Astrocyte (in vitro differentiated cells and primary cell): Measurements from ENCODE around the gene CTRB1. TPM values are rescaled to one million over a fixed set of nuclear protein-coding genes. Genes with fewer than 3 reads are reported as not detected.

Experiments
- DNase-seq: peaks from one replicate; pipeline ENCODE4 v3.0.0-alpha.2; 2010; ENCODE audit warnings: low read depth
- FAIRE-seq: peaks from 2 replicates; lab custom pipeline; 2011; peaks lifted over from hg19 to GRCh38; lab: Jason Lieb, UNC
- H2AFZ ChIP-seq: 2 replicates; pipeline ENCODE4 v1.6.0; 2012; ENCODE audit warnings: low read depth, low read length, inconsistent platforms
- H3K27ac ChIP-seq: 2 replicates; pipeline ENCODE4 v1.5.1; 2011; ENCODE audit warnings: low read depth, low read length, inconsistent platforms
- H3K27me3 ChIP-seq: 2 replicates; pipeline ENCODE4 v1.6.0; 2011; ENCODE audit warnings: low read length, inconsistent platforms; ENCODE audit not compliant: insufficient read depth
- H3K36me3 ChIP-seq: 2 replicates; pipeline ENCODE4 v1.5.1; 2011; ENCODE audit warnings: low read length, inconsistent platforms; ENCODE audit not compliant: insufficient read depth
- H3K4me1 ChIP-seq: 2 replicates; pipeline ENCODE4 v1.5.1; 2011; ENCODE audit warnings: low read length, inconsistent platforms; ENCODE audit not compliant: insufficient read depth
- H3K4me2 ChIP-seq: 2 replicates; pipeline ENCODE4 v1.6.0; 2012; ENCODE audit warnings: low read length, inconsistent platforms
- H3K4me3 ChIP-seq: 2 replicates; pipeline ENCODE4 v1.5.1; 2011; ENCODE audit warnings: low read depth, mild to moderate bottlenecking, low read length, inconsistent platforms; ENCODE audit not compliant: insufficient read depth
- H3K79me2 ChIP-seq: 2 replicates; pipeline ENCODE4 v1.6.0; 2012; ENCODE audit warnings: mild to moderate bottlenecking, low read length, inconsistent platforms; ENCODE audit not compliant: insufficient read depth
- H3K9ac ChIP-seq: 2 replicates; pipeline ENCODE4 v1.6.0; 2012; ENCODE audit warnings: mild to moderate bottlenecking, low read length, inconsistent platforms
- H3K9me3 ChIP-seq: 2 replicates; pipeline ENCODE4 v1.5.1; 2012; ENCODE audit warnings: low read depth, mild to moderate bottlenecking, low read length, inconsistent platforms; ENCODE audit not compliant: insufficient read depth
- H4K20me1 ChIP-seq: 2 replicates; pipeline ENCODE4 v1.6.0; 2012; ENCODE audit warnings: low read length, inconsistent platforms; ENCODE audit not compliant: insufficient read depth
- H3K27ac Mint-ChIP-seq: one replicate; pipeline ENCODE4 v1.8.0; 2021; ENCODE audit warnings: mild to moderate bottlenecking, mixed read lengths; ENCODE audit not compliant: unreplicated experiment
- H3K27me3 Mint-ChIP-seq: one replicate; pipeline ENCODE4 v1.8.0; 2021; ENCODE audit warnings: low read depth, mixed read lengths; ENCODE audit not compliant: unreplicated experiment
- H3K36me3 Mint-ChIP-seq: one replicate; pipeline ENCODE4 v1.8.0; 2021; ENCODE audit warnings: low read depth, mixed read lengths; ENCODE audit not compliant: unreplicated experiment
- H3K4me1 Mint-ChIP-seq: one replicate; pipeline ENCODE4 v1.8.0; 2021; ENCODE audit warnings: low read depth, mixed read lengths; ENCODE audit not compliant: unreplicated experiment
- H3K4me3 Mint-ChIP-seq: one replicate; pipeline ENCODE4 v1.8.0; 2021; ENCODE audit warnings: mild to moderate bottlenecking, moderate library complexity, mixed read lengths; ENCODE audit not compliant: unreplicated experiment
- H3K9me3 Mint-ChIP-seq: one replicate; pipeline ENCODE4 v1.8.0; 2021; ENCODE audit warnings: mild to moderate bottlenecking, mixed read lengths; ENCODE audit not compliant: unreplicated experiment
- EZH2 ChIP-seq: IDR thresholded peaks from 2 replicates; pipeline ENCODE4 v1.6.1; 2012; ENCODE audit warnings: mild to moderate bottlenecking, low read length, inconsistent platforms; ENCODE audit not compliant: insufficient read depth
- total RNA-seq: library from RNA; stranded (reverse); gene quantifications from 2 replicates; pipeline ENCODE4 v1.2.1, GENCODE V29; 2021
- TF ChIP-seq, protein P1 (sequence below): IDR thresholded peaks from 2 replicates; pipeline ENCODE4 v1.5.1; 2011; ENCODE audit warnings: low read depth, mild to moderate bottlenecking, inconsistent platforms, low read length, moderate library complexity; ENCODE audit not compliant: insufficient read depth

The CTRB1 gene
- total RNA-seq, 1 donor from 2014 or later = not detected

DNA sequence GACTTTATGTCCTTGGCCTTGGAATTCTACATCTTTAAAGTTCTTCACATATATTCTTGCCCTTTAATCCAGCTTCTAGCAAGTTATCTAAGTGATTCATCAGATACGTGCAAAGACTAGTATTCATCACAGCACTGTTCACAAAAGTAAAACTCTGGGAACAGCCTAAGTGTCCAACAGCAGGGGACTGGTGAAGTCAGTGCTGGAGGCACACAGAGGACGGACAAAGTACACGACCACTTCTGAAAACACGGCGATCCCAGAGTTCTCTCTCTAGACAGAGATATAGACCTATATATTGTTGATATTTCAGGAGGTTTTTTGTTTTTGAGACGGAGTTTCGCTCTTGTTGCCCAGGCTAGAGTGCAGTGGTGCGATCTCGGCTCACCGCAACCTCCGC is 12.8 kb downstream of the CTRB1 start:
- Histone ChIP-seq H2AFZ (no peak overlapping the region), H3K79me2 (peaks cover 65% of the 10 kb centered on the region), H3K27ac (no peak overlapping the region), H4K20me1 (peaks cover 89% of the 10 kb centered on the region), H3K9ac (no peak overlapping the region), H3K4me3 (no peak overlapping the region), H3K4me1 (peaks cover 13% of the 10 kb centered on the region), H3K9me3 (no peaks in the 10 kb centered on the region), H3K4me2 (no peak overlapping the region), H3K27me3 (no peaks in the 10 kb centered on the region), H3K36me3 (peaks cover 39% of the 10 kb centered on the region)
- no peak for DNase-seq
- Mint-ChIP-seq H3K36me3 (peaks cover 6% of the 10 kb centered on the region), H3K27me3 (no peaks in the 10 kb centered on the region), H3K27ac (peak overlapping the region; percentile 50), H3K4me3 (no peak overlapping the region), H3K9me3 (no peaks in the 10 kb centered on the region), H3K4me1 (peaks cover 29% of the 10 kb centered on the region)
- TF ChIP-seq, protein P1, sequence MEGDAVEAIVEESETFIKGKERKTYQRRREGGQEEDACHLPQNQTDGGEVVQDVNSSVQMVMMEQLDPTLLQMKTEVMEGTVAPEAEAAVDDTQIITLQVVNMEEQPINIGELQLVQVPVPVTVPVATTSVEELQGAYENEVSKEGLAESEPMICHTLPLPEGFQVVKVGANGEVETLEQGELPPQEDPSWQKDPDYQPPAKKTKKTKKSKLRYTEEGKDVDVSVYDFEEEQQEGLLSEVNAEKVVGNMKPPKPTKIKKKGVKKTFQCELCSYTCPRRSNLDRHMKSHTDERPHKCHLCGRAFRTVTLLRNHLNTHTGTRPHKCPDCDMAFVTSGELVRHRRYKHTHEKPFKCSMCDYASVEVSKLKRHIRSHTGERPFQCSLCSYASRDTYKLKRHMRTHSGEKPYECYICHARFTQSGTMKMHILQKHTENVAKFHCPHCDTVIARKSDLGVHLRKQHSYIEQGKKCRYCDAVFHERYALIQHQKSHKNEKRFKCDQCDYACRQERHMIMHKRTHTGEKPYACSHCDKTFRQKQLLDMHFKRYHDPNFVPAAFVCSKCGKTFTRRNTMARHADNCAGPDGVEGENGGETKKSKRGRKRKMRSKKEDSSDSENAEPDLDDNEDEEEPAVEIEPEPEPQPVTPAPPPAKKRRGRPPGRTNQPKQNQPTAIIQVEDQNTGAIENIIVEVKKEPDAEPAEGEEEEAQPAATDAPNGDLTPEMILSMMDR = no peak
- no peak for TF ChIP-seq EZH2
- no peak for FAIRE-seq

DNA sequence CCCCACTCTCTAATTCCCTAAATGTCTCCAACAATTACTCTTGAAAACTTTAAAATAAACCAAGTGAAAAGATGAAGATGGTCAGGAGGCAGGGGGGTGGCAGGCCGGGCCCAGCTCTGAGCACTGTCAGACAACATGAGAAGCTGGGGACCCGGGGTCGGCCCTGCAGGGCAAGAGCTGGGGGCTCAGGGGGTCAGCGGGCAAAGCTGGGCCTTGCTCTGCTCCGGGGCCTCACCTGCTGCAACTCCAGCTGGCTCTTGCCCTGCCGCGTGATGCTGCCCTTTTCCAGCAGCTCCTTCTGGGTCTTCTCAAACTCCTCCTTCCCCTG is 14.8 kb downstream of the CTRB1 start:
- Mint-ChIP-seq H3K36me3 (peaks cover 5% of the 10 kb centered on the region), H3K9me3 (no peaks in the 10 kb centered on the region), H3K4me1 (peaks cover 28% of the 10 kb centered on the region), H3K27ac (peak overlapping the region; percentile 78), H3K27me3 (no peaks in the 10 kb centered on the region), H3K4me3 (no peak overlapping the region)
- Histone ChIP-seq H3K79me2 (peaks cover 85% of the 10 kb centered on the region), H3K4me2 (no peak overlapping the region), H3K4me1 (peaks cover 31% of the 10 kb centered on the region), H2AFZ (no peak overlapping the region), H3K27ac (peak overlapping the region; percentile 61), H3K4me3 (no peak overlapping the region), H3K9ac (peak overlapping the region; percentile 68), H4K20me1 (peaks cover 89% of the 10 kb centered on the region), H3K36me3 (peaks cover 36% of the 10 kb centered on the region), H3K27me3 (no peaks in the 10 kb centered on the region), H3K9me3 (no peaks in the 10 kb centered on the region)
- no peak for TF ChIP-seq EZH2
- TF ChIP-seq, protein P1 = no peak
- FAIRE-seq = no peak
- no peak for DNase-seq

DNA sequence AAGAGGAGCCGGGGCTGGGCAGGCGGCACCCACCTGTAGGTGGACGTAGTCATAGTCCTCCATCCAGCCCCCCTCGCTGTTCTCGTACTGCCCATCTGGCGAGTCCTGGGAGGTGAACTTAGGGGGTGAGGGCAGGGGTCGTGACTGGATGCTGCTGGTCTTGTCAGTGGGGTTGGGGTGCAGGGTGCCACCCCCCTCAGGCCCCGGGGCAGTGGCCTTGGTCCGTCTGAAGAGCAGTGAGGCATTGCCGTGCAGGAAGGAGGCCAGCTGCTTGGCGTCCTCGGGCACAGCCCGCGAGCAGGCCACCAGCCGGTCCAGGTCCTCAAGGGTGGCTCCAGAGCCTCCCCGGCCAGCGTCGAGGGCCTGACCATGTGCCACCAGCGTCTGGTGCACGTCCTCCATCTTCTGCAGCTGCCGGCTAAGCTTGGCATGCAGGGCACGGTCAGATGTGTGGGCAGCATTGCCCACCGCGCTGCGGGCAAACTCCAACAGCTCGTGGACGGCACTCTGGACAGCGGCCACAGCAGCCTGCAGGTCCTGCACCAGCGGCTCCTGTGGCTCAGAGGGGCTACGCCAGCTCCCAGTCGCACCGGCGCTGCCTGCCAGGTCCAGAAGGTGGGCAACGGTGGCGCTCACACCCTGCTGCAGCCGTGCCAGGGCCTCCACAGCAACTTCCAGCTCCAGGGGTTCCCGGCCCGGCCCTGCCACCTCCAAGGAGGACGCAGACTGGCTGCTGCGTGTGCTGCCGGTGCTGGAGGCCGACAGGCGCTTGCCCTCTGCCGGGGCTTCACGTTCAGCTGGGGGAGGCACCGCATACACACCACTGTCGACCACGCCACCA is 16.3 kb downstream of the CTRB1 start:
- FAIRE-seq = no peak
- TF ChIP-seq, protein P1 = no peak
- no peak for TF ChIP-seq EZH2
- H3K9me3 Mint-ChIP-seq = no peaks in the 10 kb centered on the region
- no peak overlapping the region for H3K27ac Mint-ChIP-seq
- Histone ChIP-seq H3K4me1 (peaks cover 46% of the 10 kb centered on the region), H3K27me3 (no peaks in the 10 kb centered on the region), H3K4me2 (no peak overlapping the region), H4K20me1 (peaks cover 90% of the 10 kb centered on the region), H3K27ac (no peak overlapping the region), H2AFZ (no peak overlapping the region), H3K79me2 (peaks cover 90% of the 10 kb centered on the region), H3K9ac (no peak overlapping the region), H3K36me3 (peaks cover 35% of the 10 kb centered on the region), H3K9me3 (no peaks in the 10 kb centered on the region), H3K4me3 (no peak overlapping the region)
- no peak overlapping the region for H3K4me3 Mint-ChIP-seq
- H3K4me1 Mint-ChIP-seq = peaks cover 38% of the 10 kb centered on the region
- peaks cover 7% of the 10 kb centered on the region for H3K36me3 Mint-ChIP-seq
- no peak for DNase-seq
- no peaks in the 10 kb centered on the region for H3K27me3 Mint-ChIP-seq
